Keratinocyte (primary cell): Measurements from ENCODE around the gene PAX4.

ENCODE experiments used
- CTCF ChIP-seq, 3 experiments: IDR thresholded peaks in 1 of 3; conservative IDR thresholded peaks in 1 of 3; optimal IDR thresholded peaks in 1 of 3; 2 replicates in 2 of 3; 3 replicates in 1 of 3; pipeline versions ENCODE3 to v1.5.1; 2011; ENCODE audit warnings: low read length in 3 of 3, mild to moderate bottlenecking in 3 of 3, moderate library complexity in 2 of 3, control low read depth in 1 of 3, inconsistent platforms in 1 of 3; ENCODE audit not compliant: insufficient read depth in 2 of 3; ENCODE audit errors: extremely low read depth in 1 of 3
- EZH2 ChIP-seq: IDR thresholded peaks from one replicate; pipeline ENCODE4 v1.6.1; 2012; ENCODE audit warnings: inconsistent platforms, mild to moderate bottlenecking, low read length, moderate library complexity

- TF ChIP-seq CTCF (optimal IDR thresholded peaks at IDR 0.05 in 1 of 3, IDR thresholded peaks at IDR 0.05 in 1 of 3, conservative IDR thresholded peaks at IDR 0.05 in 1 of 3; ENCODE audit: extremely low read depth in 1 of 3, insufficient read depth in 2 of 3, low read length in 3 of 3) (no peak), EZH2 (no peak)
These were observed 49.2 kb upstream of the PAX4 start for GRCh38 chr7:127667017-127667670.
